DND-41 (cell line): Measurements from ENCODE around the gene ARHGEF35.

ENCODE experiments used
- EZH2 ChIP-seq: IDR thresholded peaks from 3 replicates; pipeline ENCODE4 v1.6.1; 2012; ENCODE audit warnings: borderline replicate concordance, low read depth, mild to moderate bottlenecking, moderate library complexity, low read length, inconsistent platforms; ENCODE audit not compliant: severe bottlenecking
- TF ChIP-seq, protein P1 (sequence below): IDR thresholded peaks from 2 replicates; pipeline ENCODE4 v1.5.1; 2012; ENCODE audit warnings: borderline replicate concordance, low read length, moderate library complexity, mild to moderate bottlenecking; ENCODE audit not compliant: poor library complexity, severe bottlenecking; ENCODE audit errors: extremely low read depth

DNA sequence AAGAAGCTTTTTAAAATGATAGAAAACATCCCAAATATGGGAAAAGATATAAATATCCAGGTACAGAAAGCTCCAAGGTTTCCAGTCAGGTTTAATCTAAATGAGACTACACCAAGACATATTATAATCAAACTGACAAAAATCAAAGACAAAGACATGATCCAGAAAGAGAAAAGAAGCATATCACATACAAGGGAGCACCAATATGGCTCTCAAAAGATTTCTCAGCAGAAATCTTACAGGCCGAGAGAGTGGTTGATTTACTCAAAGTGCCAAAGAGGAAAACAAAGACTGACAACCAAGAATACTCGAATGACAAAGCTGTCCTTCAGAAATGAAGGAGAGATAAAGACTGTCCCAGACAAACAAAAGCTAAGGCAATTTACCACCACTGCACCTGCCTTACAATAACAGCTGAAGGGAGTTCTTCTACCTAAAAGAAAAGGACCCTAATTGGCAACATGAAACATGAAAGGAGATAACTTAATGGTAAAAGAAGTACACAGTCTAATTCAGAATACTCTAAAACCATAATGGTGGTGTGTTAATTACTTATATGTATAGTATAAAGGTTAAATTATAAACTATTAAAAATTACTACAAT lies 47.3 kb downstream of the ARHGEF35 start:
- TF ChIP-seq, protein P1, sequence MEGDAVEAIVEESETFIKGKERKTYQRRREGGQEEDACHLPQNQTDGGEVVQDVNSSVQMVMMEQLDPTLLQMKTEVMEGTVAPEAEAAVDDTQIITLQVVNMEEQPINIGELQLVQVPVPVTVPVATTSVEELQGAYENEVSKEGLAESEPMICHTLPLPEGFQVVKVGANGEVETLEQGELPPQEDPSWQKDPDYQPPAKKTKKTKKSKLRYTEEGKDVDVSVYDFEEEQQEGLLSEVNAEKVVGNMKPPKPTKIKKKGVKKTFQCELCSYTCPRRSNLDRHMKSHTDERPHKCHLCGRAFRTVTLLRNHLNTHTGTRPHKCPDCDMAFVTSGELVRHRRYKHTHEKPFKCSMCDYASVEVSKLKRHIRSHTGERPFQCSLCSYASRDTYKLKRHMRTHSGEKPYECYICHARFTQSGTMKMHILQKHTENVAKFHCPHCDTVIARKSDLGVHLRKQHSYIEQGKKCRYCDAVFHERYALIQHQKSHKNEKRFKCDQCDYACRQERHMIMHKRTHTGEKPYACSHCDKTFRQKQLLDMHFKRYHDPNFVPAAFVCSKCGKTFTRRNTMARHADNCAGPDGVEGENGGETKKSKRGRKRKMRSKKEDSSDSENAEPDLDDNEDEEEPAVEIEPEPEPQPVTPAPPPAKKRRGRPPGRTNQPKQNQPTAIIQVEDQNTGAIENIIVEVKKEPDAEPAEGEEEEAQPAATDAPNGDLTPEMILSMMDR: no peak
- TF ChIP-seq EZH2: no peak
